HepG2 (cell line): ENCODE data around the gene CHRNB1. TPM values are rescaled to one million over a fixed set of nuclear protein-coding genes. Genes with fewer than 3 reads are reported as not detected.

Experiments used
- ARID4A ChIP-seq: sonication (generic); formaldehyde crosslinking; IDR thresholded peaks from 2 replicates; pipeline ENCODE4 v1.5.0; 2020; ENCODE audit warnings: mild to moderate bottlenecking, missing genetic modification reagents, borderline replicate concordance
- CCAR2 ChIP-seq: fragments of 200-400 bp; formaldehyde crosslinking; optimal IDR thresholded peaks from 2 replicates; pipeline ENCODE3; 2018; ENCODE audit warnings: low read depth, mild to moderate bottlenecking, low read length, moderate library complexity
- ELK4 ChIP-seq: sonication (generic); formaldehyde crosslinking; IDR thresholded peaks from 2 replicates; pipeline ENCODE4 v1.9.0; 2021; ENCODE audit warnings: missing genetic modification reagents, borderline replicate concordance
- HNF4G ChIP-seq, 2 experiments: sonication (generic) in 1 of 2; formaldehyde crosslinking in 1 of 2; IDR thresholded peaks; 2 replicates each; pipeline versions ENCODE4 v1.4.0 to v1.6.1; 2011 to 2020; ENCODE audit warnings: borderline replicate concordance in 2 of 2, low read depth in 2 of 2, mild to moderate bottlenecking in 2 of 2, low read length in 1 of 2, missing genetic modification reagents in 1 of 2, moderate library complexity in 1 of 2
- KDM1A ChIP-seq: IDR thresholded peaks from 2 replicates; pipeline ENCODE4 v1.6.1; 2016; ENCODE audit warnings: missing compliant biosample characterization
- MTA3 ChIP-seq: sonication (generic); formaldehyde crosslinking; IDR thresholded peaks from 2 replicates; pipeline ENCODE4 v1.4.0; 2020; ENCODE audit warnings: missing genetic modification reagents
- NPAS2 ChIP-seq: sonication (generic); formaldehyde crosslinking; IDR thresholded peaks from 2 replicates; pipeline ENCODE4 v1.8.0; 2022; ENCODE audit warnings: mild to moderate bottlenecking, missing genetic modification reagents, borderline replicate concordance
- PTBP1 ChIP-seq: fragments of 200-400 bp; formaldehyde crosslinking; IDR thresholded peaks from 2 replicates; pipeline ENCODE4 v1.6.1; 2018; ENCODE audit warnings: low read length, low read depth; ENCODE audit not compliant: poor library complexity, severe bottlenecking
- SNRNP70 ChIP-seq: fragments of 200-400 bp; formaldehyde crosslinking; IDR thresholded peaks from 2 replicates; pipeline ENCODE4 v1.6.1; 2017; ENCODE audit warnings: mild to moderate bottlenecking, low read depth, low read length, moderate library complexity
- TBP ChIP-seq: sonication (generic); formaldehyde crosslinking; IDR thresholded peaks from 2 replicates; pipeline ENCODE4 v1.5.0; 2020; ENCODE audit warnings: missing genetic modification reagents
- TRAFD1 ChIP-seq: sonication (generic); formaldehyde crosslinking; IDR thresholded peaks from 2 replicates; pipeline ENCODE4 v1.5.1; 2020; ENCODE audit warnings: missing genetic modification reagents, mild to moderate bottlenecking, borderline replicate concordance
- ZNF225 ChIP-seq: sonication (generic); formaldehyde crosslinking; IDR thresholded peaks from 2 replicates; pipeline ENCODE4 v1.4.0; 2020; ENCODE audit warnings: mild to moderate bottlenecking, missing genetic modification reagents
- ZNF251 ChIP-seq: sonication (generic); formaldehyde crosslinking; IDR thresholded peaks from 2 replicates; pipeline ENCODE4 v1.9.0; 2021; ENCODE audit warnings: mild to moderate bottlenecking, missing genetic modification reagents
- ZNF326 ChIP-seq: sonication (generic); formaldehyde crosslinking; IDR thresholded peaks from 2 replicates; pipeline ENCODE4 v1.4.0; 2020; ENCODE audit warnings: missing genetic modification reagents, borderline replicate concordance
- ZNF556 ChIP-seq: sonication (generic); formaldehyde crosslinking; IDR thresholded peaks from 2 replicates; pipeline ENCODE4 v1.4.0; 2020; ENCODE audit warnings: mild to moderate bottlenecking, missing genetic modification reagents, borderline replicate concordance
- ZNF639 ChIP-seq: conservative IDR thresholded peaks from 2 replicates; pipeline ENCODE4 v1.6.1; 2018; ENCODE audit warnings: missing genetic modification reagents
- ZNF691 ChIP-seq: sonication (generic); formaldehyde crosslinking; IDR thresholded peaks from 2 replicates; pipeline ENCODE4 v1.4.0; 2020; ENCODE audit warnings: missing genetic modification reagents, low read depth, mild to moderate bottlenecking, borderline replicate concordance
- ZNF782 ChIP-seq: sonication (generic); formaldehyde crosslinking; IDR thresholded peaks from 2 replicates; pipeline ENCODE4 v1.4.0; 2020; ENCODE audit warnings: missing genetic modification reagents, mild to moderate bottlenecking, borderline replicate concordance
- polyA plus RNA-seq, 8 experiments: library from polyadenylated mRNA; depleted of rRNA in 3 of 8; stranded (reverse) in 7 of 8; unstranded in 1 of 8; fragments of >200 nt; fragmentation: Illumina TruSeq in 4 of 8; extraction: Trizol in 4 of 8; gene quantifications; 2 replicates each; pipeline versions ENCODE4 v1.2.1 to v1.2.3, GENCODE V29; 2011 to 2016; ENCODE audit warnings: low read depth in 4 of 8, missing spikeins in 1 of 8, mixed read lengths in 1 of 8; ENCODE audit not compliant: insufficient read depth in 1 of 8
- total RNA-seq, 5 experiments: library from RNA; depleted of rRNA; stranded (reverse); fragments of >200 nt; fragmentation: Illumina TruSeq; extraction: Trizol; gene quantifications; 2 replicates each; pipeline ENCODE4 v1.2.3, GENCODE V29; 2016; ENCODE audit warnings: low read depth in 1 of 5

The CHRNB1 gene
- total and polyA plus RNA-seq, 2 of the 13 experiments (the other 11 are each of a cell fraction or from before 2014, with no cell fraction given), result 5.4 to 33.7 TPM

GRCh38 chr17:7479213-7480088 lies 34.6 kb downstream of the CHRNB1 start, which contains the start of gene ZBTB4 (continued):
- TF ChIP-seq TRAFD1 (CRISPR knock-in tag), result no peak
- no peak for TF ChIP-seq ZNF251 (CRISPR knock-in tag)
- no peak for TF ChIP-seq NPAS2 (CRISPR knock-in tag)
- no peak for TF ChIP-seq MTA3 (CRISPR knock-in tag)
- TF ChIP-seq ZNF225 (CRISPR knock-in tag), result no peak
- no peak for TF ChIP-seq CCAR2
- peak; percentile 53 for TF ChIP-seq ARID4A (CRISPR knock-in tag)
- TF ChIP-seq ZNF326 (CRISPR knock-in tag), result no peak
- no peak for TF ChIP-seq HNF4G (IDR thresholded peaks at IDR 0.05; ENCODE audit: borderline replicate concordance, low read depth, low read length)
- TF ChIP-seq HNF4G (CRISPR knock-in tag; IDR thresholded peaks at IDR 0.05; ENCODE audit: borderline replicate concordance, low read depth), result no peak
- no peak for TF ChIP-seq TBP
- TF ChIP-seq ELK4 (CRISPR knock-in tag), result no peak
- peak; percentile 19; the same call in 1 of the 2 replicates for TF ChIP-seq ZNF691
- 0 out of 2 replicates have a peak, but pooled peaks have one; percentile 23 for TF ChIP-seq ZNF639 (CRISPR knock-in tag)
- TF ChIP-seq KDM1A (CRISPR knock-in tag), result no peak
- TF ChIP-seq SNRNP70, result no peak
- TF ChIP-seq ZNF782 (CRISPR knock-in tag), result no peak
- no peak for TF ChIP-seq ZNF556 (CRISPR knock-in tag)
- TF ChIP-seq PTBP1, result no peak
